Fibroblast of lung (primary cell): ENCODE data around the gene UPK3A. TPM values are rescaled to one million over a fixed set of nuclear protein-coding genes. Genes with fewer than 3 reads are reported as not detected.
"Not testable (repeated sequence)": the region's sequence is repeated elsewhere in the genome, so short reads cannot be mapped to it uniquely, and the experiment has no call there.

Source experiments
- DNase-seq, 2 donors: peaks; one replicate each; pipeline versions ENCODE4 v3.0.0 to v3.0.0-alpha.2; 2010; ENCODE audit warnings: low read depth in 2 of 2
- H2AFZ ChIP-seq: 2 replicates; pipeline ENCODE4 v1.5.1; 2012; ENCODE audit warnings: low read length, control low read depth, inconsistent platforms
- H3K27ac ChIP-seq: 2 replicates; pipeline ENCODE4 v1.5.1; 2011; ENCODE audit warnings: low read length, control low read depth; ENCODE audit not compliant: insufficient read depth
- H3K27me3 ChIP-seq: 2 replicates; pipeline ENCODE4 v1.5.1; 2011; ENCODE audit warnings: mild to moderate bottlenecking, low read length; ENCODE audit not compliant: control insufficient read depth, insufficient read depth
- H3K36me3 ChIP-seq: 2 replicates; pipeline ENCODE4 v1.5.1; 2011; ENCODE audit warnings: low read length; ENCODE audit not compliant: control insufficient read depth, insufficient read depth
- H3K4me1 ChIP-seq: 2 replicates; pipeline ENCODE4 v1.5.1; 2011; ENCODE audit warnings: low read length; ENCODE audit not compliant: control insufficient read depth, insufficient read depth; ENCODE audit errors: extremely low read depth
- H3K4me2 ChIP-seq: 2 replicates; pipeline ENCODE4 v1.5.1; 2011; ENCODE audit warnings: low read length, control low read depth; ENCODE audit not compliant: insufficient read depth; ENCODE audit errors: extremely low read depth
- H3K4me3 ChIP-seq, 4 experiments: fragments of 200-600 bp in 1 of 4; sonication (generic) in 1 of 4; replicated peaks in 1 of 4; 2 replicates each; pipeline ENCODE4 v1.5.1; 2011 to 2016; ENCODE audit warnings: low read length in 4 of 4, low read depth in 3 of 4, mild to moderate bottlenecking in 3 of 4, control low read depth in 2 of 4, inconsistent platforms in 1 of 4, mixed read lengths in 1 of 4; ENCODE audit not compliant: insufficient read depth in 1 of 4; ENCODE audit errors: control extremely low read depth in 1 of 4
- H3K79me2 ChIP-seq: 2 replicates; pipeline ENCODE4 v1.5.1; 2012; ENCODE audit warnings: mild to moderate bottlenecking, low read length, inconsistent platforms; ENCODE audit not compliant: control insufficient read depth, insufficient read depth
- H3K9ac ChIP-seq: 2 replicates; pipeline ENCODE4 v1.5.1; 2011; ENCODE audit warnings: mild to moderate bottlenecking, low read length, control low read depth; ENCODE audit not compliant: insufficient read depth
- H3K9me3 ChIP-seq: 2 replicates; pipeline ENCODE4 v1.5.1; 2012; ENCODE audit warnings: low read depth, low read length; ENCODE audit not compliant: control insufficient read depth, insufficient read depth
- H4K20me1 ChIP-seq: 2 replicates; pipeline ENCODE4 v1.5.1; 2011; ENCODE audit warnings: low read length; ENCODE audit not compliant: control insufficient read depth, insufficient read depth; ENCODE audit errors: extremely low read depth
- CTCF ChIP-seq, 2 donors: IDR thresholded peaks in 1 of 2; conservative IDR thresholded peaks in 1 of 2; 1 replicate in 1 of 2; 2 replicates in 1 of 2; pipeline ENCODE4 v1.5.1; 2011 to 2012; ENCODE audit warnings: low read length in 2 of 2, control low read depth in 1 of 2, inconsistent platforms in 1 of 2, low read depth in 1 of 2, mild to moderate bottlenecking in 1 of 2
- EZH2 ChIP-seq: IDR thresholded peaks from 2 replicates; pipeline ENCODE4 v1.5.1; 2012; ENCODE audit warnings: low read length, control low read depth, mild to moderate bottlenecking; ENCODE audit errors: missing control alignments
- polyA plus RNA-seq, 2 donors: library from polyadenylated mRNA; depleted of rRNA in 1 of 2; stranded (reverse) in 1 of 2; unstranded in 1 of 2; fragments of >200 nt; gene quantifications; 2 replicates each; pipeline ENCODE4 v1.2.1, GENCODE V29; 2011 to 2012; ENCODE audit warnings: missing spikeins in 1 of 2
- total RNA-seq: library from RNA; depleted of rRNA; stranded (reverse); fragments of >200 nt; gene quantifications from 2 replicates; pipeline ENCODE4 v1.2.1, GENCODE V29; 2014

UPK3A gene
- total and polyA plus RNA-seq, 2 donors (not counting 1 experiment from before 2014, with no cell fraction given), result not detected

DNA sequence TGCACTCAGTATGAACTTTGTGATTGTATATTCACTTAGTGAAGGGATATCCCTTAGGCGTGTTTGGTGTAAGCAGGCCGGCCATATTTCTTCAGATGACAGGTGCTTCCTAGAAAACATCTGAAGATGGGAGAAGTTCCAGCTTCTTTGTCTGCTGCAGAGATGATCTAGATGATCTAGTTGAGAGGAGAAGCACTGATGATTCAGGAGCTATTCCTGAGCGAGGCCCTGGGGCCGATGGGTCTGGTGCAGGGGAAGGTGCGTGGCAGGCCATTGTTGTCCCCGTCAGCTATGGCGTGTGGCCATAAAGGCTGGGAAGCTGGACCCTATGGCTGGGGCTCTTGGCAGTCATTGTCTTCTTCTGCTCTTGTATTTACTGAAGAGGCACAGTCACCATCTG lies 38.9 kb downstream of the UPK3A start:
- Histone ChIP-seq H3K9me3 (no peaks in the 10 kb centered on the region), H3K4me1 (peaks cover 15% of the 10 kb centered on the region), H3K36me3 (peaks cover 8% of the 10 kb centered on the region), H3K27ac (no peak overlapping the region), H3K79me2 (peaks cover 5% of the 10 kb centered on the region), H3K4me3 (no peak overlapping the region), H2AFZ (no peak overlapping the region), H3K9ac (no peak overlapping the region), H4K20me1 (no peaks in the 10 kb centered on the region), H3K4me2 (no peak overlapping the region), H3K27me3 (no peaks in the 10 kb centered on the region)
- no peak for DNase-seq
- TF ChIP-seq EZH2 (no peak), CTCF (conservative IDR thresholded peaks at IDR 0.05 in 1 of 2, IDR thresholded peaks at IDR 0.05 in 1 of 2; ENCODE audit: low read depth in 1 of 2, low read length in 2 of 2) (no peak)

- peaks cover 8% of the 10 kb centered on the region for H3K36me3 ChIP-seq
- H3K27ac ChIP-seq, result no peak overlapping the region
- H3K79me2 ChIP-seq, result peaks cover 4% of the 10 kb centered on the region
- H3K4me1 ChIP-seq, result peaks cover 11% of the 10 kb centered on the region
- no peak overlapping the region for H3K4me2 ChIP-seq
- H4K20me1 ChIP-seq, result no peaks in the 10 kb centered on the region
- no peak overlapping the region for H3K9ac ChIP-seq
- H3K4me3 ChIP-seq, result no peak overlapping the region
- no peaks in the 10 kb centered on the region for H3K9me3 ChIP-seq
- H2AFZ ChIP-seq, result no peak overlapping the region
- DNase-seq, result no peak
- H3K27me3 ChIP-seq, result no peaks in the 10 kb centered on the region
- TF ChIP-seq CTCF (conservative IDR thresholded peaks at IDR 0.05 in 1 of 2, IDR thresholded peaks at IDR 0.05 in 1 of 2; ENCODE audit: low read depth in 1 of 2, low read length in 2 of 2), result no peak
- TF ChIP-seq EZH2, result no peak
Observed at GRCh38 chr22:45324311-45324711, 39.6 kb downstream of the UPK3A start.

DNA sequence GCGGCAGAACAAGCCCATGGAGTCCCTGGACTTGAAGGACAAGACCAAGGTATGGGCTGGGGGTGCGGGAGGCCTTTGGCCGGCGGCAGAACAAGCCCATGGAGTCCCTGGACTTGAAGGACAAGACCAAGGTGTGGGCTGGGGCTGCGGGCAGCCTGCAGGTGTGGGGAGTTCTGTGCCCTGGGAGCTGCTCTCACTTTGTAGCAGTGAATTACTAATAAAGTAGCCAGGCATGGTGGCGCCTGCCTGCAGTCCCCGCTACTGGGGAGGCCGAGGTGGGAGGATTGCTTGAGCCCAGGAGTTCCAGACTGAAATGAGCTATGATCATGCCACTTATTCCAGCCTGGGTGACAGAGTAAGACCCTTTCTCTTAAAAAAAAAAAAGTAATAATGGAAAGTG lies 43.5 kb downstream of the UPK3A start:
- H3K4me3 ChIP-seq, H3K9me3 ChIP-seq, H3K4me1 ChIP-seq, H3K27ac ChIP-seq, H2AFZ ChIP-seq, H4K20me1 ChIP-seq, H3K9ac ChIP-seq, DNase-seq, H3K27me3 ChIP-seq, H3K79me2 ChIP-seq, H3K4me2 ChIP-seq, H3K36me3 ChIP-seq: not testable (repeated sequence)
